GM12878 (cell line): ENCODE measurements around the gene GCLM.
"Not testable (repeated sequence)": the region's sequence is repeated elsewhere in the genome, so short reads cannot be mapped to it uniquely, and the experiment has no call there.

Experiments
- BCLAF1 ChIP-seq: fragments of 450-650 bp; IDR thresholded peaks from 2 replicates; pipeline ENCODE4 v1.6.1; 2017; ENCODE audit warnings: antibody characterized with exemption, mild to moderate bottlenecking, moderate library complexity
- CTCF ChIP-seq, 3 experiments: IDR thresholded peaks in 2 of 3; conservative IDR thresholded peaks in 1 of 3; 2 replicates each; pipeline ENCODE4 v1.5.1; 2011; ENCODE audit warnings: low read depth in 3 of 3, low read length in 3 of 3, mild to moderate bottlenecking in 3 of 3, control low read depth in 2 of 3, moderate library complexity in 2 of 3, inconsistent platforms in 1 of 3, mixed read lengths in 1 of 3; ENCODE audit not compliant: control insufficient read depth in 2 of 3, insufficient read depth in 1 of 3; ENCODE audit errors: extremely low read depth in 1 of 3
- FOXK2 ChIP-seq: fragments of 450-650 bp; IDR thresholded peaks from 2 replicates; pipeline ENCODE4 v1.6.1; 2017; ENCODE audit warnings: mild to moderate bottlenecking, moderate library complexity
- KAT2A ChIP-seq: conservative IDR thresholded peaks from 2 replicates; pipeline ENCODE4 v1.6.1; 2011; ENCODE audit warnings: low read depth, low read length; ENCODE audit not compliant: control insufficient read depth
- POLR2A ChIP-seq: IDR thresholded peaks from 2 replicates; pipeline ENCODE4 v1.6.1; 2011; ENCODE audit warnings: low read depth, mild to moderate bottlenecking, low read length
- POLR2AphosphoS5 ChIP-seq: IDR thresholded peaks from 2 replicates; pipeline ENCODE4 v1.6.1; 2011; ENCODE audit warnings: mild to moderate bottlenecking, low read length, inconsistent platforms
- SMAD1 ChIP-seq: fragments of 450-650 bp; IDR thresholded peaks from 2 replicates; pipeline ENCODE4 v1.6.1; 2018; ENCODE audit warnings: mild to moderate bottlenecking, low read depth; ENCODE audit not compliant: partially characterized antibody
- SMARCA5 ChIP-seq: fragments of 450-650 bp; IDR thresholded peaks from 2 replicates; pipeline ENCODE4 v1.6.1; 2017; ENCODE audit warnings: mild to moderate bottlenecking
- SP1 ChIP-seq: IDR thresholded peaks from one replicate; pipeline ENCODE4 v1.6.1; 2011; ENCODE audit warnings: low read depth, low read length
- TAF1 ChIP-seq: IDR thresholded peaks from 2 replicates; pipeline ENCODE4 v1.6.1; 2011; ENCODE audit warnings: mild to moderate bottlenecking, low read depth, low read length, borderline replicate concordance
- TCF12 ChIP-seq: IDR thresholded peaks from 2 replicates; pipeline ENCODE4 v1.6.1; 2011; ENCODE audit warnings: low read depth, mild to moderate bottlenecking, low read length
- TCF7 ChIP-seq: IDR thresholded peaks from 2 replicates; pipeline ENCODE4 v1.6.1; 2014; ENCODE audit warnings: antibody characterized with exemption, borderline replicate concordance
- ZBTB11 ChIP-seq: fragments of 450-650 bp; formaldehyde crosslinking; IDR thresholded peaks from 2 replicates; pipeline ENCODE4 v1.5.0; 2022; ENCODE audit warnings: mild to moderate bottlenecking, missing genetic modification characterization
- ZNF274 ChIP-seq: IDR thresholded peaks from one replicate; pipeline ENCODE4 v1.8.0; 2011; ENCODE audit not compliant: insufficient read length, insufficient read depth

GRCh38 chr1:93850687-93851326 is 58.4 kb downstream of the GCLM start:
- not testable (repeated sequence) for TF ChIP-seq SMAD1; POLR2A; TCF7; TAF1; ZBTB11 (CRISPR knock-in tag); SMARCA5; TCF12; FOXK2; SP1; KAT2A; BCLAF1; ZNF274; POLR2AphosphoS5
- TF ChIP-seq CTCF (IDR thresholded peaks at IDR 0.05 in 2 of 3, conservative IDR thresholded peaks at IDR 0.05 in 1 of 3; ENCODE audit: control insufficient read depth in 2 of 3, extremely low read depth in 1 of 3, insufficient read depth in 1 of 3, low read depth in 3 of 3, low read length in 3 of 3), result peak in 2 of 3 experiments; percentile 39 to 61; a peak in 5 of 6 replicates
